Type B pancreatic cell (in vitro differentiated cells): Measurements from ENCODE around the gene RPL22. TPM values are rescaled to one million over a fixed set of nuclear protein-coding genes. Genes with fewer than 3 reads are reported as not detected.

Experiments used
- DNase-seq: peaks from one replicate; pipeline ENCODE4 v3.0.0; 2021; ENCODE audit warnings: mixed read lengths; ENCODE audit not compliant: unreplicated experiment; ENCODE audit errors: extremely low spot score
- H3K27ac Mint-ChIP-seq: 2 replicates; pipeline ENCODE4 v1.8.0; 2021; ENCODE audit warnings: mild to moderate bottlenecking, mixed read lengths
- H3K27me3 Mint-ChIP-seq: 2 replicates; pipeline ENCODE4 v1.8.0; 2021; ENCODE audit warnings: mixed read lengths
- H3K36me3 Mint-ChIP-seq: 2 replicates; pipeline ENCODE4 v1.8.0; 2021; ENCODE audit warnings: mixed read lengths
- H3K4me1 Mint-ChIP-seq: one replicate; pipeline ENCODE4 v1.8.0; 2021; ENCODE audit warnings: mixed read lengths; ENCODE audit not compliant: unreplicated experiment
- H3K4me3 Mint-ChIP-seq: 2 replicates; pipeline ENCODE4 v1.8.0; 2021; ENCODE audit warnings: mild to moderate bottlenecking, mixed read lengths
- H3K9me3 Mint-ChIP-seq: 2 replicates; pipeline ENCODE4 v1.8.0; 2021; ENCODE audit warnings: mixed read lengths
- CTCF ChIP-seq: fragments of 200-600 bp; sonication (generic); conservative IDR thresholded peaks from 2 replicates; pipeline ENCODE4 v1.5.0; 2021; ENCODE audit warnings: antibody characterized with exemption, mild to moderate bottlenecking
- total RNA-seq: library from RNA; stranded (reverse); gene quantifications from 2 replicates; pipeline ENCODE4 v1.2.1, GENCODE V29; 2021; ENCODE audit warnings: low replicate concordance

Gene RPL22
- total RNA-seq, 1 donor from 2014 or later = 499 TPM

DNA sequence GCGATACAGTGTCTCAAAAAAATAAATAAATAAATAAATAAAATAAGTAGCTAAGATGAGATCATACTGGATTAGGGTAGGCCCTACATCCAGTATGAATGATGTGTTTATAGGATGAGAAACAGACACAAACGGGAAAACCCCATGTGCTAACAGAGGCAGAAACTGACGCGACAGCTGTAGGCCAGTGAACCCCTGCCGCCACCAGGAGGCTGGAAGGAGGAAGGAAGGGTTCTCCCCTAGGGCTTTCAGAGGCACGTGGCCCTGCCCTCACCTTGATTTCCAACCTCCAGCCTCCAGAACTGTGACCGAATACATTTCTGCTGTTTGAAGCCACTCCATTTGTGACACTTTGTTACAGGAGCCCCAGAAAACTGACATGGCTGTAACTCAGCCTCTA lies 57.8 kb downstream of the RPL22 start:
- Mint-ChIP-seq H3K36me3 (no peaks in the 10 kb centered on the region), H3K27ac (no peak overlapping the region), H3K27me3 (peaks cover 14% of the 10 kb centered on the region), H3K4me1 (peaks cover 11% of the 10 kb centered on the region), H3K9me3 (no peaks in the 10 kb centered on the region), H3K4me3 (no peak overlapping the region)
- peak; percentile 46 for TF ChIP-seq CTCF
- DNase-seq = no peak

DNA sequence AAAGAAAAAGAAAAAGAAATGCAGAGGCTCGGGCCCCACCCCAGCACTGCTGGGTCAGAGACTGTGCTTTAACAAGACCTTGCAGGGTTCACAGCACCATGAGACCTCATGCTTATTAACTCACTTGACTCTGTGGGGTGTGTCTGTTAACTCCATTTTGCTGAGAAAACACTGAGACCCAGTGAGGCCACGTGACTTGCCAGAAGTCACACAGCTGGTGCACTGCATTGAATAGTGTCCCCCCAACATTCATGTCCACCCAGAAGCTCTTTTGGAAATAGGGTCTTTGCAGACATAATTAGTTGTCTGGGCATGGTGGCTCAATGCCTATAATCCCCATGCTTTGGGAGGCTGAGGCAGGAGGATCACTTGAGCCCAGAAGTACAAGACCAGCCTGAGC lies 59.0 kb downstream of the RPL22 start:
- no peak for DNase-seq
- no peak overlapping the region for H3K27ac Mint-ChIP-seq
- H3K9me3 Mint-ChIP-seq = no peaks in the 10 kb centered on the region
- no peak for TF ChIP-seq CTCF
- H3K36me3 Mint-ChIP-seq = no peaks in the 10 kb centered on the region
- H3K4me1 Mint-ChIP-seq = peaks cover 11% of the 10 kb centered on the region
- H3K27me3 Mint-ChIP-seq = peaks cover 8% of the 10 kb centered on the region
- H3K4me3 Mint-ChIP-seq = no peak overlapping the region

DNA sequence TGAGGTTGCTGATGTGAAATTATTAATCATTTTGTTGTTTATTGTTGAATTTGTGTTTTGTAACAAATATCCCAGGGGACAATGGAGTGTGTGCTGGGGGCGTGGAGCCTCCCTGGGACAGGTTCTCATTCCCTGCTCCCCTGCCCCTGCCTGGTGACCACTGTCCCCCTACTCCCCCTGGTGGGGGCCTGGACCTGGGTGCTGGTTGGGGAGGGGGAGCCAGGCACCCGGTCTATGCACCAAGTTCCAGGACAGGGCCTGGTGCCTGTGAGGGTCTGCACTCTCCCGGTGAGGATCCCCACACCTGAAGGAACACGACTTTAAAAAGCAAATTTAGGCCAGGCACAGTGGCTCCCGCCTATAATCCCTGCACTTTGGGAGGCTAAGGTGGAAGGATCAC lies 61.6 kb downstream of the RPL22 start:
- Mint-ChIP-seq H3K27ac (no peak overlapping the region), H3K9me3 (peaks cover under 1% of the 10 kb centered on the region), H3K4me3 (no peak overlapping the region), H3K27me3 (peaks cover 6% of the 10 kb centered on the region), H3K36me3 (no peaks in the 10 kb centered on the region), H3K4me1 (no peaks in the 10 kb centered on the region)
- TF ChIP-seq CTCF = no peak
- no peak for DNase-seq

DNA sequence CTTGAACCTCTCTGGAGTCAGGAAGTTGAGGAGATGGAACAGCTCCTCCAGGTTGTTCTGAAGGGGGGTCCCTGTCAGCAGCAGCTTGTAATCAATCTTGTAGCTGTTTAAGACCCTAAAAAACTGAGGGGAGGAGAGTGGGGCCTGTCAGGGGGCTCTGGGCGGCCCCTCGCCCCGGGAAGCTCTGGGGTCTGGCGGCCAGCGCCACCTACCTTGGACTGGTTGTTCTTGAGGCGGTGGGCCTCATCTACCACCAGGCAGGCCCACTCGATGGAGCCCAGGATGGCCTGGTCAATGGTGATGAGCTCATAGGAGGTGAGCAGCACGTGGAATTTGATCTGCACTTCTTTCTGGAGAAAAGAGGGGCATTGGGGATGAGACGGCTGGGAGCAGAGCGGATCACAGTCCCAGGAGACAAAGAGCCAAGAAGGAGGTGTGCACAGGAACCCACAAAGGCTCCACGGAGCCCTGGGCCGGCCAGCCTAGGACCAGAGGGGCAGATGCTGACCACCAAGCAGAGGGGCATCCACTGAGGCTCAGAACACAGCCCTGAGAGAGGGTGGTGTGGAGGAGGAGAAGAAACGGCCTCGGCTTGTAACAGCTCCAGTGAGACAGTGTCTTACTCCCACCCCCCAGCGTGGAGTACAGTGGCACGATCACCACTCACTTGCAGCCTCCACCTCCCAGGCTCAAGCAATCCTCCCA lies 62.7 kb downstream of the RPL22 start:
- H3K4me3 Mint-ChIP-seq = no peak overlapping the region
- no peak for TF ChIP-seq CTCF
- H3K9me3 Mint-ChIP-seq = peaks cover 10% of the 10 kb centered on the region
- no peaks in the 10 kb centered on the region for H3K4me1 Mint-ChIP-seq
- no peak overlapping the region for H3K27ac Mint-ChIP-seq
- DNase-seq = no peak
- H3K36me3 Mint-ChIP-seq = no peaks in the 10 kb centered on the region
- H3K27me3 Mint-ChIP-seq = peaks cover 15% of the 10 kb centered on the region

Other genes starting within 250 kb of the RPL22 start
- gene NPHP4, start 207.2 kb downstream of the RPL22 start, total RNA-seq = 10.3 and 21.7 TPM in 2 replicates
- gene KCNAB2, start 153.7 kb downstream of the RPL22 start, total RNA-seq = 1.7 and 7.2 TPM in 2 replicates
- 0.70 and 3.0 TPM in 2 replicates for gene CHD5, start 19.3 kb downstream of the RPL22 start, total RNA-seq
- gene RNF207, start 6.5 kb upstream of the RPL22 start, total RNA-seq = 34.5 and 37.0 TPM in 2 replicates
- gene ICMT, start 36.4 kb upstream of the RPL22 start, total RNA-seq = 56.6 and 63.5 TPM in 2 replicates
- gene HES3, start 44.6 kb upstream of the RPL22 start, total RNA-seq = not detected in 2 replicates
- 6.1 and 8.5 TPM in 2 replicates for gene GPR153, start 61.5 kb upstream of the RPL22 start, total RNA-seq
- gene ACOT7, start 194.2 kb upstream of the RPL22 start, total RNA-seq = 31.8 and 40.0 TPM in 2 replicates
- 5.9 and 22.1 TPM in 2 replicates for gene HES2, start 220.3 kb upstream of the RPL22 start, total RNA-seq
- 13.8 and 15.6 TPM in 2 replicates for gene ESPN, start 225.2 kb upstream of the RPL22 start, total RNA-seq